PC-3 (cell line): ENCODE results near the gene ANKRD11.

Experiments
- EZH2phosphoT487 ChIP-seq: fragments of 300-600 bp; sonication (generic); IDR thresholded peaks from 2 replicates; pipeline ENCODE4 v1.6.1; 2018; ENCODE audit warnings: mild to moderate bottlenecking, antibody characterized with exemption, low read length, borderline replicate concordance
- TF ChIP-seq, protein P1 (sequence below): fragments of 300-600 bp; sonication (generic); conservative IDR thresholded peaks from 2 replicates; pipeline ENCODE4 v1.5.1; 2017; ENCODE audit warnings: antibody characterized with exemption, low read depth, mild to moderate bottlenecking, low read length

GRCh38 chr16:89384282-89384681 lies 106.1 kb downstream of the ANKRD11 start:
- TF ChIP-seq, protein P1, sequence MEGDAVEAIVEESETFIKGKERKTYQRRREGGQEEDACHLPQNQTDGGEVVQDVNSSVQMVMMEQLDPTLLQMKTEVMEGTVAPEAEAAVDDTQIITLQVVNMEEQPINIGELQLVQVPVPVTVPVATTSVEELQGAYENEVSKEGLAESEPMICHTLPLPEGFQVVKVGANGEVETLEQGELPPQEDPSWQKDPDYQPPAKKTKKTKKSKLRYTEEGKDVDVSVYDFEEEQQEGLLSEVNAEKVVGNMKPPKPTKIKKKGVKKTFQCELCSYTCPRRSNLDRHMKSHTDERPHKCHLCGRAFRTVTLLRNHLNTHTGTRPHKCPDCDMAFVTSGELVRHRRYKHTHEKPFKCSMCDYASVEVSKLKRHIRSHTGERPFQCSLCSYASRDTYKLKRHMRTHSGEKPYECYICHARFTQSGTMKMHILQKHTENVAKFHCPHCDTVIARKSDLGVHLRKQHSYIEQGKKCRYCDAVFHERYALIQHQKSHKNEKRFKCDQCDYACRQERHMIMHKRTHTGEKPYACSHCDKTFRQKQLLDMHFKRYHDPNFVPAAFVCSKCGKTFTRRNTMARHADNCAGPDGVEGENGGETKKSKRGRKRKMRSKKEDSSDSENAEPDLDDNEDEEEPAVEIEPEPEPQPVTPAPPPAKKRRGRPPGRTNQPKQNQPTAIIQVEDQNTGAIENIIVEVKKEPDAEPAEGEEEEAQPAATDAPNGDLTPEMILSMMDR = no peak
- no peak for TF ChIP-seq EZH2phosphoT487
